KMS-11 (cell line): ENCODE measurements around the gene VSIR.

Experiments used
- H2AFZ ChIP-seq: fragments of 200-600 bp; sonication (generic); 2 replicates; pipeline ENCODE4 v1.6.1; 2016; ENCODE audit warnings: antibody characterized with exemption, mixed run types, low read depth
- H3K27ac ChIP-seq: fragments of 200-600 bp; sonication (generic); 2 replicates; pipeline ENCODE4 v1.6.1; 2016; ENCODE audit warnings: mild to moderate bottlenecking, mixed run types
- H3K27me3 ChIP-seq: fragments of 200-600 bp; sonication (generic); 2 replicates; pipeline ENCODE4 v1.6.1; 2017; ENCODE audit warnings: mild to moderate bottlenecking, low read depth, mixed run types, moderate library complexity; ENCODE audit not compliant: insufficient read depth
- H3K36me3 ChIP-seq: fragments of 200-600 bp; sonication (generic); 2 replicates; pipeline ENCODE4 v1.6.1; 2017; ENCODE audit warnings: mild to moderate bottlenecking, mixed run types; ENCODE audit not compliant: insufficient read depth
- H3K4me1 ChIP-seq: fragments of 200-600 bp; sonication (generic); 2 replicates; pipeline ENCODE4 v1.6.1; 2016; ENCODE audit warnings: mild to moderate bottlenecking, low read depth, mixed run types; ENCODE audit not compliant: poor library complexity, severe bottlenecking
- H3K4me2 ChIP-seq: fragments of 200-600 bp; sonication (generic); 2 replicates; pipeline ENCODE4 v1.7.0; 2016; ENCODE audit warnings: mild to moderate bottlenecking, mixed run types
- H3K4me3 ChIP-seq: fragments of 200-600 bp; sonication (generic); IDR thresholded peaks from 2 replicates; pipeline ENCODE4 v1.6.1; 2017; ENCODE audit warnings: low read depth, low read length, mixed read lengths; ENCODE audit not compliant: insufficient read depth
- H3K79me2 ChIP-seq: fragments of 200-600 bp; sonication (generic); 2 replicates; pipeline ENCODE4 v1.6.1; 2016; ENCODE audit warnings: low read depth, mixed run types; ENCODE audit not compliant: insufficient read depth
- H3K9ac ChIP-seq: fragments of 200-600 bp; sonication (generic); 2 replicates; pipeline ENCODE4 v1.6.1; 2016; ENCODE audit warnings: mild to moderate bottlenecking, mixed run types
- H4K20me1 ChIP-seq: fragments of 200-600 bp; sonication (generic); 2 replicates; pipeline ENCODE4 v1.6.1; 2016; ENCODE audit warnings: mild to moderate bottlenecking, mixed run types; ENCODE audit not compliant: insufficient read depth
- TF ChIP-seq, protein P1 (sequence below): fragments of 200-600 bp; sonication (generic); conservative IDR thresholded peaks from 2 replicates; pipeline ENCODE4 v1.6.1; 2017; ENCODE audit warnings: low read depth, mild to moderate bottlenecking, antibody characterized with exemption, low read length, moderate library complexity, mixed read lengths

The VSIR gene

DNA sequence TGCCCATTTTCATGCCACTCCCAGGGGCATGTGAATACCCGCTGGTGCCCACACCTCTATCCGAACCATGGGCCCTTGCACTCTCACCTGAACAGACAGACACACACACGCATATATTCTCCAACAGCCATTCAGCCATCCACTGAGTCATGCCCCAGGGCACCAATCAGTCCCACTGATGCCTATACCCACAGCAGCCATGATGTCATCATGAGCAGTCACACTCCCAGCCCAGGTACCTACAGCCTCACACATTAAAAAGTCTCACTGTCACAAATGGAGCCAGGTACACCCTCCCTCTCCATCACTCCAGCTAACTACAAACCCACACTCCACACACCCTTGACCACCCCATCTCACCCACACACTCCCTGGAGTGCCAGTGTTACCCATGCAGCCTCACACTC, 12.2 kb downstream of the VSIR start:
- TF ChIP-seq, protein P1, sequence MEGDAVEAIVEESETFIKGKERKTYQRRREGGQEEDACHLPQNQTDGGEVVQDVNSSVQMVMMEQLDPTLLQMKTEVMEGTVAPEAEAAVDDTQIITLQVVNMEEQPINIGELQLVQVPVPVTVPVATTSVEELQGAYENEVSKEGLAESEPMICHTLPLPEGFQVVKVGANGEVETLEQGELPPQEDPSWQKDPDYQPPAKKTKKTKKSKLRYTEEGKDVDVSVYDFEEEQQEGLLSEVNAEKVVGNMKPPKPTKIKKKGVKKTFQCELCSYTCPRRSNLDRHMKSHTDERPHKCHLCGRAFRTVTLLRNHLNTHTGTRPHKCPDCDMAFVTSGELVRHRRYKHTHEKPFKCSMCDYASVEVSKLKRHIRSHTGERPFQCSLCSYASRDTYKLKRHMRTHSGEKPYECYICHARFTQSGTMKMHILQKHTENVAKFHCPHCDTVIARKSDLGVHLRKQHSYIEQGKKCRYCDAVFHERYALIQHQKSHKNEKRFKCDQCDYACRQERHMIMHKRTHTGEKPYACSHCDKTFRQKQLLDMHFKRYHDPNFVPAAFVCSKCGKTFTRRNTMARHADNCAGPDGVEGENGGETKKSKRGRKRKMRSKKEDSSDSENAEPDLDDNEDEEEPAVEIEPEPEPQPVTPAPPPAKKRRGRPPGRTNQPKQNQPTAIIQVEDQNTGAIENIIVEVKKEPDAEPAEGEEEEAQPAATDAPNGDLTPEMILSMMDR: no peak
- H3K79me2 ChIP-seq: no peaks in the 10 kb centered on the region
- H2AFZ ChIP-seq: no peak overlapping the region
- H3K9ac ChIP-seq: no peak overlapping the region
- H3K4me2 ChIP-seq: no peak overlapping the region
- no peaks in the 10 kb centered on the region for H3K4me1 ChIP-seq
- H3K36me3 ChIP-seq: no peaks in the 10 kb centered on the region
- H4K20me1 ChIP-seq: no peaks in the 10 kb centered on the region
- no peak overlapping the region for H3K4me3 ChIP-seq
- no peak overlapping the region for H3K27ac ChIP-seq
- peaks cover 35% of the 10 kb centered on the region for H3K27me3 ChIP-seq

DNA sequence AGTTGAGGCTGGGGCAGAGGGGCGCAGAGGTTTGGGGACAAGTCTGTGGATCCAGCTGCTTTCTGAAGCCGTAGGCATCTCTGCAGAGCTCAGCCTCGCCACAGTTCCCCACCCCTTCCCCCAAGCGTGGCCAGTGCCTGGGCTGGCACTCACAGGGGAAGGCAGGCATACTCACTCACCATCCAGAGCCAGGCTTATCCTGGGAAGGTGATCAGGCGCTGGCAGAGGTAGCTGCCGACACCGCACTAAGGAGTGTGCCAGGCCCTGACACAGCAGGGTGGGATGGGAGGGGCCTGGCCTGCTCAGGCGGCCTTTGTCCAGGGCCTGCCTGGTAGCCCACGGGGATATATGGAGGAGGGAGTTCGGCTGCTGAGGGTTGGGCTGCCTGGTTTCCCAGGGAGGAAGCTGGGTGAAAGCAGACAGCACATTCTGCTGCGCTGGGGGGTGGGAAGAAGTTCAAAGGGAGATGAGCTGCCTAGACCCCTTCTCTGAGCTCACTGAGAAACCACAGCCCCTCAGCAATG, 15.9 kb downstream of the VSIR start:
- no peak overlapping the region for H3K27ac ChIP-seq
- TF ChIP-seq, protein P1: no peak
- H3K9ac ChIP-seq: no peak overlapping the region

DNA sequence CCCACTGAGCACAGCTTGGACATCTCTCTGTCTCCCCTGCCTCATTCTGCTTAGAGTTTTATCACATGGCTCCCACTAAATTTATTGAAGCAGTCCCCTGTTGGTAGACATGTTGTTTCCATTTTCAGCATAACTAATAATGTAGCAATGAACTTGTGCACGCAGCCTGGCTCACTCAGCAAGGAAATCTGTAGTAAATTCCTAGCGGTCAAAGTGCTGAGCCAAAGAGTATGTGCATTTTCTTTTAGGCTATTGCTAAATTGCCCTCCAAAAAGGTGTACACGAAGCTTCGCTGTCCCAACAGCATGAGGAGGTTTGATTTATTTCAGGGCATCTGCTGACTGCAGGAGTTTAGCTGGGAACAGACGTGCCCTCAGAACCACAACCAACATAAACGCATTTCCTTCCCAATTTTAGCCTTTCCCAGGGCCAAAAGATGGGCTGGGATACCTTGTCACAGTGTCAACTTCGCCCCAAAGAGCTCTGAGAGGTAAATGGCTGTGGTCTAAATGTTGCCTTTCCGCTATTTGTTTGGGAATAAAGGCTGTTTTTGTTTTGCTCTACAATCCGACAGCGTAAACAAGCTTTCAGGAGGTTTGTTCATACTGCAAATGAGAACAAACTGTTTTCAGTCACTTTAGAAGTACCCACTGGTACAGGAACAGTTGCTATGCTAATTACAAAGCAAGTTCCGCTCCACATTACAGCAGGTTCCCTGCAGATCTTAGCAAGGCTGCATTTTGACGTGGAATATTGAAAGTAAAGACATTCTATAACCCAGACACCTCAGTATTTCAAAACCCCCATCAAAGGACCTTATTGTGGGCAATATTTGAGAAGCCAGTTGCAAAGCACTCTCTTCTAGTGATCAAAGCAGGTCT, 16.8 kb downstream of the VSIR start:
- Histone ChIP-seq H3K27me3 (peaks cover 41% of the 10 kb centered on the region), H3K36me3 (no peaks in the 10 kb centered on the region), H3K79me2 (no peaks in the 10 kb centered on the region), H3K9ac (no peak overlapping the region), H2AFZ (no peak overlapping the region), H4K20me1 (no peaks in the 10 kb centered on the region), H3K27ac (no peak overlapping the region), H3K4me3 (no peak overlapping the region), H3K4me2 (no peak overlapping the region), H3K4me1 (no peaks in the 10 kb centered on the region)
- TF ChIP-seq, protein P1: no peak

More for the DNA sequence above, 15.9 kb downstream of the VSIR start:
- peaks cover 38% of the 10 kb centered on the region for H3K27me3 ChIP-seq
- no peak overlapping the region for H3K4me3 ChIP-seq
- H3K36me3 ChIP-seq: no peaks in the 10 kb centered on the region
- H3K4me2 ChIP-seq: no peak overlapping the region
- H3K79me2 ChIP-seq: no peaks in the 10 kb centered on the region
- H3K4me1 ChIP-seq: no peaks in the 10 kb centered on the region
- H2AFZ ChIP-seq: no peak overlapping the region
- H4K20me1 ChIP-seq: no peaks in the 10 kb centered on the region

DNA sequence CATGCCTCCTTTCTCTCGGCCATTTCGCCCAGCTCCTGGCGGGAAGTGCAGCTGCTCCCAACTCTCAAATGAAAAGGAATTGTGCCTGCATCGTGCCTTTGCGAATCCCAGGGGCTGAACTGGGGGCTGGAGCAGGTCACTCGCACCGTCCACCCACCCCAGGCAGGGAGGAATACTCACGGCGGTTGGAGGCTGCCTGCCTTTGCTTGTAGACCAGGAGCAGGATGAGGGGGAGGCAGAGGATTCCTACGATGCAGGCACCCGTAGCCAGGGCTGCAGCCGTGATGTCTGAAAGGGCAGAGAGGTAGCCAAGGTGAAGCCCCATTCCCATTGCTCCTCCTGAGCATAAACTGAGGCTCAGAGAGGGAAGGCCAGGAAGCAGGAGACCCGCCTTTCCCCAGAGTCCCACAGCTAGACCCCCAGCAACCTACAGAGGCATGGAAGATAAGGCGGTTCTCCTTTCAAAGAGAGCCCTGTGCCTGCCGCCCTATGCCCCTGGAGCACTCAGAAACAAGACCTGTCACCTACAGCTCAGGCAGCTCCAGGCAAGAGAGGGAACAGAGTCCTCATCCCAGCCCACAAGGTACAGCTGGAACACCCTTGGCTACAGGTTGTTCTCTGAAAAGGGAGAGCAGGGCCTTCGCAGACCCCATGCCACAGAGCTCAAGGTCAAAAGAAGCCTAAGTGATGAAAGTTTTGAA, 18.0 kb downstream of the VSIR start:
- Histone ChIP-seq H3K27me3 (peaks cover 41% of the 10 kb centered on the region), H2AFZ (no peak overlapping the region), H4K20me1 (no peaks in the 10 kb centered on the region), H3K4me3 (no peak overlapping the region), H3K27ac (no peak overlapping the region), H3K36me3 (no peaks in the 10 kb centered on the region), H3K79me2 (no peaks in the 10 kb centered on the region), H3K9ac (no peak overlapping the region), H3K4me2 (no peak overlapping the region), H3K4me1 (no peaks in the 10 kb centered on the region)
- TF ChIP-seq, protein P1: no peak
